OCI-M2 (cell line): ENCODE results near the gene BARD1.
"Not testable (repeated sequence)": the region's sequence is repeated elsewhere in the genome, so short reads cannot be mapped to it uniquely, and the experiment has no call there.

ENCODE experiments used
- DNase-seq: peaks from one replicate; lab custom pipeline; 2025; ENCODE audit not compliant: unreplicated experiment; lab: John Stamatoyannopoulos, UW

Gene BARD1

DNA sequence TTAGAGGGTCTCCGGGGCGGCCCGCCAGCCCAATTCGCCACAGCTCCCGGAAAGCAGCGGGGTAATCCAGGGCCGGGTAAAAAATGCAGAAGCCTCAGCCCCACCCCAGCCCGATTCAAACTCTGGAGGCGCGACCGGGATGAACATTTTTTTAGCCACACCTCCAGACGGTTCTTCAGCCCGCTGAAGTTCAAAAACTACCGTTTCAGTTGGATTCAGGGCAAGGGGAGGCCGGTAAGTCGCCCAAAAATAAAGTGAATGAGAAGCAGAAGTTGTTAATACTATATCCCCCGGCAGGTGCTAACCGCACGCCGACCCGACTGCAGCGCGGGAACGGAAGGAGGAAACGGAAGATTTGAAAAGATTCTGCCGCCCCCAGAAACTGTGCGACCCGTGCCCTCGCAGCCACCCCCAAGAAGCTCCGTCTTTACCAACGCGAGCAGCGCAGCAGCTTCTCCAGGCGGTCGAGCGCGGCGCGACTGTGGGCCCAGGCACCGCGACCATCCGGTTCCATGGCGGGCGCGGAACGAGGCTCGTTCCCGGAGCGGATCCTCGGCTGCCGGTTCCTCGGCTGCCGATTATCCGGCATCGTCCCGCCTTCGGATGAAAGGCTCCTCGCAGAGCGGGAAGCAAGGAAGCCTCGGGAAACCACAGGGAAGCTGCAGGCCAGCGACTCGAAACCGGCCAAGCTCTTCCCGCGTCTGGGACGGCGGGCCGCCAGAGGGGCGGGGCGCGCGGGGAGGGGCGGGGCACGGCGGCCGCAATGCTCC is at the start of gene BARD1:
Gene BARD1, minus strand, starts transcription at position 703 of the 770 bp plus-strand sequence. Its CDS starts 114 bp downstream, at position 589.
- DNase-seq = no peak

DNA sequence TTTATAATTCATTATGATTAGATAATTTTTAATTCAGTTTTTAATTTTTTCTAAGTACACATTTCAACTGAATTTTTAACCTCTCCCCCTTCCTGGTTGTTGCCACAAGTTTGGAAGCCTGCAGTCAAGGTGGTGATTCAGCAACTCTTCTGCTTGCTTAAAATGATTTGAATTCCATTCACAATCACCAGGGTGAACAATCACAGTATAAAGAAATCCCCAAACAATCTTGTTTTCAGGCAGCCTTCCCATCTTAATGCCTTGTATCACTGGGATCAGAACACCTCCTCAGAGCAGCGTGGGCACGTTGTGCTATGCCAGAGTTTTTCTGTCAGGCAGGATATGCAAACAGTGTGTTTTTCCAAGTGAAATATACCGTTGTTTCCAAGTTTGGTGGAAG is 46.7 kb upstream of the BARD1 start:
- DNase-seq = no peak

DNA sequence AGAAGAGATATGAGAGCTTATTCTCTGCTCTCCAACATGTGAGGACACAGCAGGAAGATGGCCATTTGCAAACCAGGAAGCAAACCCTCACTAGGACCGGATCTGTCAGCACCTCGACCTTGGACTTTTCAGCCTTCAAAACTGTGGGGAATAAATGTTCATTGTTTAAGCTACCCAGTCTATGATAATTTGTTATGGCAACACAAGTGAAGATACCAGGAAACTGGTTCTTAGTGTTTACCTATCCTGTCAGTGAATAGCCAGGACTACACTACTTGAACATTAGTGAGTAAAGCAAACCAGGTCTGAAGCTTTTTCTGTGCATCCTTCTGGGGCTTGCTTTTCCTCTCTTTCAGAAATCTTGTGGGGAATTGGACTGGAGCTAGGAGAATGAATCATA is 44.4 kb upstream of the BARD1 start:
- DNase-seq = no peak

DNA sequence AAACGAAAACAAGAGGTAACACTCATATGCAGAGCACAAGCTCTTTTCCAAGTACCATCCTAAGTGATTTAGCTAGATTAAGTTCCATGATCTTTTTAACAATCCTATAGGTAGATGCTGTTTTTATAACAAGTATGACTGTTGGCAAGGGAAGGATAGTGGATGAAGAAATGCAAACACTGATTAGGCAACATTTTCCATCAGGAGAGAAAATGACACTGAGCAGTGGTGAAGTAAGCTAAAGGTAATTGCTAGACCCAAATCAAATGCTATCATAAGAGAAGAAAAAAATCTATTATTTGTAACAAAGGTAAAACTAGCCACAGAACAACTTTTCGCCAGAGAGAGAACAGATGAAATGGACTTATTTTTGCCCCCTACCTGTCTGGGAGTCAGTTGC is 34.3 kb upstream of the BARD1 start:
- no peak for DNase-seq

DNA sequence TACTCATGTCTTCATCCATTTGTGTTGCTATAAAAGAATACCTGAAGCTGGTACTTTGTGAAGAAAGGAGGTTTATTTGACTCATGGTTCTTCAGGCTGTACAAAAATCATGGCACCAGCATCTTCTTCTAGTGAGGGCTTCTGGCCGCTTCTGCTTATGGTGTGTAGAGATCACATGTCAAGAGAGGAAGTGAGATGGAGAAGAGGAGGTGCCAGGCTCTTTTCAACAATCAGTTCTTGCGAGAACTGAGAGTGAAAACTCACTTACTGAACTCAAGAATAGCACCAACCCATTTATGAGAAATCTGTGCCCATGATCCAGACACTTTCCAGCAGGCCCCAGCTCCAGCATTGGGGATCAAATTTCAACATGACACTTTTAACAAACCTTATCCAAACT is 30.0 kb upstream of the BARD1 start:
- DNase-seq = no peak

DNA sequence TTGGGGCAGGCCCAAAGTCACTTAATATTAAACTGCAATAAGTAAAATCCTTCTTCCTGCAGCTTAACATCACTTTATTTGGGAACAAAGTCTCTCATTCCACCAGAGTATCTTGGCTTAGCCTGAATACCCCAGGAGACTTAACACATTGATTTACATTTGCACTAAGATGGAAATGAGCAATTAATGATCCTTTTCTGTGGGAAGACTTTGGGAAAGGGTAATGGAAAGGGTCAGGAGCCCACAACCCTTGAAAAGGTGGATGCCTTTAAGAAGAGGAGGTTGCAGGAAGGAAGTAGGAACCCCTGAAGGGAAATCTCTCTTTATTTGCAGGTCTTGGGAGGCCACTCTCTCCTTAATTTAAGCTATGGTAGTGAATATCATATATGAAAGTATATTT is 28.0 kb upstream of the BARD1 start:
- DNase-seq = no peak

DNA sequence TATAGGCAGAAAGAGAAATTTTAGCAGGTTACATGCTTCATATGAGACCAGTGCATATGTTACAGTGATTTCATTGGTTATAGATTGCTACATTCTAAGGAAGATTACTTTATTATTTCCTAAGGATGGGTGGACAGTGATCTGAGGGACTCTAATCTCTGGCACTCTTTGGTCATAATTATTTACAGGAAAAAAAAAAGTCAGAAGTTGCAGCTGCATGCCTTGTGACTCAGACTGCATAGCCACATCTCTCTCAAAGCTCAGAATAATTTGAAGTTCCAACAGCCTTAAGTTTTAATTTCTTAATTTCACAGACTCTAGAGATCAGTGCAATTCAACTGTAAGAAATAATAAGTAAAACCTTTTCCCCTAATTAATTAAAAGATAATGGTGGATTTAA is 27.1 kb upstream of the BARD1 start:
- DNase-seq = no peak

DNA sequence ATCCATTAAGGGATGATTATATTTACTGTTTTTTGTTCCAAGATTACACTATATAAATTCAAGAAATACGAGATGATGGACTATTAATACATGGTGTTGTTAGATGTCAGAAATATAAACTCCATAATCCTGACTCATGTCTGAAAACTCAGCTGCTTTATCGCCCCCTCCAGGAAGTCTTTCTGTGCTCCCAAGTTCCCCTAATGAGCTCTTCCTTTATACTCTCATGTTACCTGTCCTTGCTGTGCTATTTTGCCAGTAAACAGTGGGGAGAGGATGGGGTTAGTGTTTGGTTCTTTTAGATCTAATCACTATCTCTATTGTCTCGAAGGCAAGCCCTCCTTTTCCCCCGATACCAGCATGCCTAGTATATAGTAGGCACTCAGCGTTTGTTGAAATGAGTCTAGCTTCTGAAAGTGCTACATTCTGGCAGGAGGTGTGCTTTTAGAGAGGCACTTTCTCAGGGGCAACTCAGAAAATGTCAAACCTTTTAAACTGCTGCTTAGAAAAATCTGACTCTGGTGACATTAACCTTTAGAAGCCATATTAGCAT is 21.4 kb upstream of the BARD1 start:
- no peak for DNase-seq

DNA sequence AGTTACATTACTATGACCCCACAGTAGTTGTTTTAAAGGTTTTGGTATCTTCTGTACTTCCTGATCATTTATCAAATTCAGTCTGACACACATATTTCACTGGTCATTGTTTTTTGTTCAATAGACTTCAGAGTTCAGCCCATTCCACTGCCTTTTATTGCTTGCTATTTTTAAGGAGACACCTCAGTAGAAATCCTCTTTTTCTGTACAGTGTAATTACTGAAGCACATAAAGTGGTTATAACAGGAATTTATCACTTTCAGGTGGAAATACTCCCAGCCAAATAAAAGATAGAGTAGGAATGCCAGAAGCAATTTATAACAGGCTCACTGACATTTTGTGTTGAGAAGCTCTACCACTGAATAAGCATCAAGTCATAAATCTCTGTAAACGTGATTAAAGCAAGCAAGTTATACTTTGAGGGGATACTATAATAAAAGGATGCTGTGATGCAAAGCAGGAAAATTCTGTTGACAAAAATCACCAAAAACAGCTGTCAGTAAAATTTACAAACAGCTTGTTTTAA is 6.6 kb upstream of the BARD1 start:
- DNase-seq = no peak

DNA sequence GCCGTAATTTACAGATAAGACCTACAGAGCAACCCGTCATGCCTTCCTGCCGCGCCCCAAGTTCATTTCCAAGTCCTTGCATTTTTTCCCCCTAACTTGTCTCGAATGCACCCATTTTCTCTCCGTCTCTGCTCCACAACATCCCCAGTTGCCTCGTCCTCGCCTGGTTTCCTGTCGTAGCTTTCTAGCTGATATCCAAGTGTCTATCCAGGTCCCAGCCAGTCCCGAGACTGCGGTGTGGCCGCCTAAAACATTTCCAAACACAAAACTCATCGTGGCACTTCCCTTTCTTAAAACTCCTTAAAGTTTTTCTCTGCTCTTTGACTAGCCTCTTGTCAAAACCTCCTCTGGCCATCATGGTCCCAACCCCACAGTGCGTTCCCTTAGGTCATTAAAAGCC is 1.2 kb upstream of the BARD1 start:
- DNase-seq = no peak

DNA sequence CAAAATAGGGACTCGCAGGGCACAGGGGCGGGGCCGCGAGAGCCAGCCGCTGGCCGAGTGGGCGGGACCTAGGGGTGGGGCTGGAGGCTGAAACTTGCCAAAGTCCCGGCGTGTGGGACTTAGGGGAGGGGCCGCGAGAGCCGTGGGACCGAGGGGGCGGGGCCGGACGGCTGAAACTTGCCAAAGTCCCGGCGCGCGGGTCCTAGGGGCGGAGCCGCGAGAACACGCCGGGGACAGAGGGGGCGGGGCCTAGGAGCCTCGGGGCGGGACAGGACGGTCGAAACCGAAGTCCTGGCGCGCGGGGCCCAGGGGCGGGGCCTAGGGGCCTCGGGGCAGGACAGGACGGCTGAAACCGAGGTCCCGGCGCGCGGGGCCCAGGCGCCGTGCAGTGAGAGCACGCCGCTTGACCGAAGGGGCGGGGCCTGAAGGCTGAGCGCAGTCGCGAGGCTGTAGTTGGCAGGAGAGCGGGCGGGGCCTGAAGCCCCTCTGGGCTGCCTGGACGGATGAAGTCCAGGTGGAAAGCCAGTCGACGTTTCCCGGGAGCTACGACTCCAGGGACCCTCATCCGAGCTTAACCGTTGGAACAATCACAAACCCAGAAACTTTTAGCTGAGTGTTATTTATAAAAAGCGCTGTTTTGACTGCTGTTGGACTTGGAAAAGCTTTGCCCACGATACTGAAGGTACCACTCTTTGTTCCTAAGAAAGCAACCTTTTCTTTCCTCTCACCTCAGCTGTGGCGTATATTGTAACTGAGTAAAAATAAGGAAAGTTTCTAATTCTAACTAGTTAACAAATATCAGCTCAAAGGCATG is 475 bp upstream of the BARD1 start:
- DNase-seq = peak; percentile 22

DNA sequence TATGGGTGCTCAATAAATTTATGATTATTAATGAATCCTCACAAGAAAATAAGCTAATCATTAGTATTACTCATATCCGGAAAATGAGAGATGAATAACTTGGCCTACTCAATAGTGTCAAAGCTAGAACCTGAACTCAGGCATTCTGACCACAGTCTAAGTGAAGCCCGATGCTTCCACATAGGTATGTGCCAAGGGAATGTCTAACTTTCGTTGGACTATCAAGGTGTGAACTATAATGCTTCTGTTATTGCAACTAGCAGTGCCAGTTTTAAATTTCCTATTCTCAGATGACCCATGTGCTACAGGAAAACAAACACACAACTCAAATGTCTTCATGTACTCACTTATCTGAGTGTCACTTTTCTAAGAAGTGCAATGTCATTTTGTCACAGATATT is 1.8 kb downstream of the BARD1 start:
- DNase-seq = no peak

DNA sequence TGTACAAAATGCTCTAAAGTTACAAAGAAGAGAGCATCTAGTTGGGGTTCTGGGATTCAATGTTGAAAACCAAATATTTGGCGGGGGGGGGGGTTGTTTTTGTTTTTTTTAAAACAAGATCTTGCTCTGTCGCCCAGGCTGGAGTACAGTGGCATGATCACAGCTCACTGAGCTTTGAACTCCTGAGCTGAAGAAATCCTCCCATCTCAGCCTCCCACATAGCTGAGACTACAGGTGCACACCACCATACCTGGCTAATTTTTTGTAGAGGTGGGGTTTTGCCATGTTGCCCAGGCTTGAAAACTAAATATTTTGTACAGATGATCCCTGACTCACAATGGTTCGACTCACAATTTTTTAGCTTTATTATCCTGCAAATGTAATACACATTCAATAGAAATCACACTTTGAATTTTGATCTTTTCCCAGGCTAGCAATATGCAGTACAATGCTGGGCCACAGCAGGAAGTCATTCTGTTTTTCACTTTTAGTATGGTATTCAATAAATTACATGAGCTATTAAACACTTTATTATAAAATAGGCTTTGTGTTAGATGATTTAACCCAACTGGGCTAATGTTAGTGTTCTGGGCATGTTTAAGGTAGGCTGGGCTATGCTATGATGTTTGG is 7.6 kb downstream of the BARD1 start:
- DNase-seq = no peak

DNA sequence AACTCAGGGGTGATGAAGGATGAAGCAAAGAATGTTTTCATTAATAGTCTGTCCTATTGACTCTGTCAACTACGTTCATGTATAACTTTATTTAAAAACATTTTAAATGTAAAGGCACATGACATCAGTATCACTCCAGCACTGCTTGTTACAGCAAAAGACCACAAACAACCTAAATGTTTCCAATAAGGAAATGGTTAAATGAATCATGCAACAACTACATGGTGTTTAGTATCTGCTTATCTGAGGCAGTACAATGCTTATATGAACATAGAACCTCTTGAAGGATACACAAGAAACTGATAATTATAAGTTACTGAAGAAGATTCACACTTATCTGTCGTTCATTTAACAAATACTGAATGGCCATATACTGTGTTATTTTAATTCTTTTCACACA is 8.4 kb downstream of the BARD1 start:
- no peak for DNase-seq

DNA sequence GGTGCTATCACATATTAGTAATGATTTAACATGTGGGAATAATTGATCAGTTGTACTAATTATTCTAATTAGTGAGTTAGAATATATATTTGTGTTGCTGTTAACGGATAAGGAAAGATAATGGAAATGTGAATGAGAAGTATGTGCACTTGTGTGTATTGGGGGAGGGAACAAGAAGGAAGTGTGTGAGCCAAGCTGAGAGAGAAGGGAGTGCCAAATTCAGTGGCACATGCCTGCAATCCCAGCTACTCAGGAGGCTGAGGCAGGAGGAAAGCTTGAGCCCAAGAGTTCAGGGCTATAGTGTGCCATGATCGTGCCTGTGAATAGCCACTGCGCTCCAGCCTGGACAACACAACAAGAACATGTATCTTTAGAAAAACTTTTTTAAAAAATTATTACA is 9.3 kb downstream of the BARD1 start:
- DNase-seq = no peak

DNA sequence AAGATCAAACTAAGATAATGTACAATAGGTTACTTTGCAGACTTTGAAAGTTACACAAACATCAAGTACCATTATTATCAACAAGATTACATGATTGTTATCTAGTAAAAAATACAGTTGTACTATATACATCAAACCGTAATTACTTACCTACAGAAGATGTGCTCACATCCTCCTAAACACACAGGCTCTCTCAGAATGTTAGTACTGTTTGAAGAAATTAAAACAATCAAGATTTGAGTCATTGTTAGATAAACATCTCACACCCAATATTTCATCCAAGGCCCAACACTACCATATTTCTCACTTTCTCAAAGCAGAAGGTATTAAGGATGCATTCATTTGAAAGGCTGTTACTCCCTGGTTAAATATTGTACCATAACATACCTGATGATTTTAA is 12.6 kb downstream of the BARD1 start:
- no peak for DNase-seq

DNA sequence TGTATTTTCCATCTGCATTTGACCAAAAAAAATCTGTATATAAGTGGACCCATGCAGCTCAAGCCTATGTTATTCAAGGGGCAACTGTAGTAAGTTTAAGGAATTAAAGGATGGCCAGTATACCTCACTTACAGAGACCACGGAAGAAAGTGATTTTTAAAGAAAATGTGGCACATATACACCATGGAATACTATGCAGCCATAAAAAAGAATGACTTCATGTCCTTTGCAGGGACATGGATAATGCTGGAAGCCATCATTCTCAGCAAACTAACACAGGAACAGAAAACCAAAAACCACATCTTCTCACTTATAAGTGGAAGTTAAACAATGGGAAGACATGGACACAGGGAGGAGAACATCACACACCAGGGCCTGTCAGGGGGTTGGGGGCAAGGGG is 26.3 kb downstream of the BARD1 start:
- not testable (repeated sequence) for DNase-seq

DNA sequence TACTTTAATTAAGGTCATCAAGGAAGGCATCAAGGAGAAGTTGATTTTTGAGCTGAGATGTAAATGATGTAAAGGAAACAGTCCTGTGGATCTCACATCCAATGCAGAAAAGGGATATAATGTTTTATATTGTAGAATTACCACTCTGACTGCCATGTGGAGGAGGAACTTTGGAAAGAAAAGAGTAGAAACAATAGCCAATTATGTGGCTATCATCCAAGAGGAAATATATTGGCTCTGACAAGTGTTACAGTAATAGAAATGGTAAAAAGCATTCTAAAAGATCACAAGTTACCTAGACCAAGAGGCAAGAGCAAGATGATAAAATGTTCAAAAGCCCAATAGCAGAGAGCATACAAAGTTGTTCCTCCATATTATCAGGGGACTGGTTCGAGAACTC is 26.8 kb downstream of the BARD1 start:
- DNase-seq = no peak

DNA sequence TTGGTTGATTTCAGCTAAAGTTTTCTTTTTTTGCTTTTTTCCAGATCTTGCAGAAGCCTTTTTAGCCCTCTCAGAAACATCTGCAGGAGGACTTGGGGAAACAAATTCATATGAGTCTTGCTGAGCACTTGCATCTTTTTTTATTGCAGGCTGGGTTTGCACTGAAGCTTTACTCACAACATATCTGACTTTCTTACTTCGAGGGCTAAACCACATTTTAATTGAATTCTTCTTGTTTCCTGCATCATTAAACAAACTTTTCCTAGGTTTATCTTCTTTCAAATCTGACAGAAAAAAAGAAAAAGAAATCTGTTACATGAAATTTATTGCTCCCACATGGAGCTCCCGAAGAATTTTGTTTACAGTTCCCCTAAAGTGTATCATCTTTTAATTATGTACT is 28.3 kb downstream of the BARD1 start:
- DNase-seq = no peak

DNA sequence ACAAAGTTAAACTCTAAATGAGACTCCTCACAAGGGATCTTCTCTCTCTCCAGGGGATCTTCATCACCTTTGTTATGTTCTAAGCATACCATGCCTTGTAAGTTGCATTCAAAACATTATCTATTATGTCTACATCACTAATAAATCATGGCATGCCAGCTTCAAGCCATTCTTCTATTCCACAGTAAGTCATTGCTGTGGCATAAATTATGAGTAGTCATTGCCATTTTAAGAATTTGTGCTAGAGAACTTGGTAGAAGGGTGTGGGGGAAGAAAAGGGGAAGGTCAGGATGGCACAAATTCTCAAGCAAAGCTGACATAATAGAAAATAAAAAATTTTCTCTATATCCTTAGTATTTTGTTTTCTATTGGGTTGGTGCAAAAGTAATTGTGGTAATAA is 33.5 kb downstream of the BARD1 start:
- no peak for DNase-seq

DNA sequence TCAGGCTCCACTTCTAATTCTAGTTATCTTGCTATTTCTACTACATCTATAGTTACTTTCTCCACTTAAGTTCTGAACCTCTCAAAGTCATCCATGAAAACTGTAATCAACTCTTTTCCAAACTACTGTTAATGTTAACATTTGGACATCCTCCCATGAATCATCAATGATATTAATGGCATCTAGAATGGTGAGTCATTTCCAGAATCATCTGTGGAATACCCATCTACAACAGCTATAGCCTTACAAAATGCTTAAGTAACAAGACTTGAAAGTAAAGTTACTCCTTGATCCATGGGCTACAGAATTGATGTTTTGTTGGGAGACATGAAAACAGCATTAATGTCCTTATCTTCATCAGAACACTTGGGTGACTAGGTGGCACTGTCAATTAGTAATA is 35.4 kb downstream of the BARD1 start:
- DNase-seq = no peak
